HepG2 (cell line): ENCODE results near the gene EPHA3.

Experiments
- CBX2 ChIP-seq, 2 experiments: fragments of 200-600 bp in 1 of 2; sonication (generic); formaldehyde crosslinking in 1 of 2; IDR thresholded peaks; 2 replicates each; pipeline versions ENCODE4 v1.7.0 to v1.8.1; 2018 to 2022; ENCODE audit warnings: low read depth in 2 of 2, low read length in 1 of 2, mild to moderate bottlenecking in 1 of 2, missing genetic modification reagents in 1 of 2
- CHD2 ChIP-seq: IDR thresholded peaks from 2 replicates; pipeline ENCODE4 v1.6.1; 2011; ENCODE audit warnings: low read depth, low read length, improper control_type of control experiment
- KDM3A ChIP-seq: IDR thresholded peaks from 2 replicates; pipeline ENCODE4 v1.6.1; 2018; ENCODE audit warnings: low read depth, missing compliant biosample characterization
- MXI1 ChIP-seq: IDR thresholded peaks from 3 replicates; pipeline ENCODE4 v1.6.1; 2012; ENCODE audit warnings: low read depth, low read length, inconsistent platforms, borderline replicate concordance
- POLR2A ChIP-seq, 2 experiments: IDR thresholded peaks; 2 replicates each; pipeline ENCODE4 v1.6.1; 2011; ENCODE audit warnings: low read depth in 2 of 2, low read length in 2 of 2, mild to moderate bottlenecking in 1 of 2, moderate library complexity in 1 of 2; ENCODE audit not compliant: insufficient read depth in 1 of 2
- PPARG ChIP-seq: conservative IDR thresholded peaks from 2 replicates; pipeline ENCODE4 v1.6.1; 2016; ENCODE audit warnings: missing biosample characterization, missing genetic modification reagents
- RELA ChIP-seq: sonication (generic); formaldehyde crosslinking; IDR thresholded peaks from 2 replicates; pipeline ENCODE4 v1.4.0; 2020; ENCODE audit warnings: missing genetic modification reagents
- TARDBP ChIP-seq: sonication (generic); formaldehyde crosslinking; IDR thresholded peaks from 2 replicates; pipeline ENCODE4 v1.8.0; 2022; ENCODE audit warnings: mild to moderate bottlenecking, missing genetic modification reagents
- TCF7 ChIP-seq: sonication (generic); IDR thresholded peaks from 2 replicates; pipeline ENCODE4 v1.6.1; 2016; ENCODE audit warnings: antibody characterized with exemption, low read depth
- TF ChIP-seq, protein P1 (sequence below): sonication (generic); formaldehyde crosslinking; IDR thresholded peaks from 2 replicates; pipeline ENCODE4 v1.5.0; 2020; ENCODE audit warnings: mild to moderate bottlenecking, missing genetic modification reagents, moderate library complexity
- TF ChIP-seq, protein P2 (sequence below): sonication (generic); formaldehyde crosslinking; IDR thresholded peaks from 2 replicates; pipeline ENCODE4 v1.4.0; 2020; ENCODE audit warnings: missing genetic modification reagents

DNA sequence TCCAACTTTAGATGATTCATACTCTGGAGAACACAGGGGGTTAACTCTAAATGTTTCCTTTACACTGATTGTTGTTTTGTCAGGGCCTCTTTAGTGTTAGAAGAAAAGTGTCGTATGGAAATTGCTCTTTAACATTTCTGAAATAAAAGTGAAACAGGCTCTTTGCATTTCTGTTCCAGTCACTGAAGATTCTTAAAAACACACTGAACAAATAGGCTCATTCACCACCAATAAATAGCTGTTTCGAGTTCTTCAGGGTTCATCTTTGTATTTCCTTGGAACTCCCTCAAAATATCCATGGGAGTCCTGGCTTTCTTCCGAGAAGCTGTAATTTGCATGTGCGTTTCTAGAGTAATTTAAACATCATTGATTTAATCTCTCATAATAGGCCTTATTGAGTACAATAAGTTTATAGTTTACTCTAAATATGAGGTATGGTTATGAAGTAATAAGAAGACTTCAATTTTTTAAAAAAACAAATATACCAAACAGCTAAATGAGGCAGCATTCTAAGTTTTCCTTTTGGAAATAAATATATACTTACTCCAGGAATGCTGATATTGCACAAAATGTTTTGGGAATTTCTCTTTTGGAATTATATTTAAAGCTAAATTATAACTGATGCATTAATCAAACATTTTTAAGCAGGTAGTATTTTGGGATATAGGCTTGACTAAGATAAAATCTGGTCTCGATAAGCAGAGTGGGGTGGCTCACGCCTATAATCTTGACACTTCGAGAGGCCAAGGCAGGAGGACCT, 327.4 kb downstream of the EPHA3 start:
- TF ChIP-seq PPARG (CRISPR knock-in tag) (no peak), POLR2A (IDR thresholded peaks at IDR 0.05; ENCODE audit: insufficient read depth in 1 of 2, low read depth in 2 of 2, low read length in 2 of 2) (no peak), CHD2 (no peak), CBX2 (IDR thresholded peaks at IDR 0.05; ENCODE audit: low read depth, low read length) (no peak), CBX2 (CRISPR knock-in tag; IDR thresholded peaks at IDR 0.05; ENCODE audit: low read depth) (no peak), KDM3A (CRISPR knock-in tag) (no peak), TCF7 (no peak), MXI1 (no peak), TARDBP (CRISPR knock-in tag) (no peak), RELA (CRISPR knock-in tag) (no peak)
- TF ChIP-seq, protein P1, sequence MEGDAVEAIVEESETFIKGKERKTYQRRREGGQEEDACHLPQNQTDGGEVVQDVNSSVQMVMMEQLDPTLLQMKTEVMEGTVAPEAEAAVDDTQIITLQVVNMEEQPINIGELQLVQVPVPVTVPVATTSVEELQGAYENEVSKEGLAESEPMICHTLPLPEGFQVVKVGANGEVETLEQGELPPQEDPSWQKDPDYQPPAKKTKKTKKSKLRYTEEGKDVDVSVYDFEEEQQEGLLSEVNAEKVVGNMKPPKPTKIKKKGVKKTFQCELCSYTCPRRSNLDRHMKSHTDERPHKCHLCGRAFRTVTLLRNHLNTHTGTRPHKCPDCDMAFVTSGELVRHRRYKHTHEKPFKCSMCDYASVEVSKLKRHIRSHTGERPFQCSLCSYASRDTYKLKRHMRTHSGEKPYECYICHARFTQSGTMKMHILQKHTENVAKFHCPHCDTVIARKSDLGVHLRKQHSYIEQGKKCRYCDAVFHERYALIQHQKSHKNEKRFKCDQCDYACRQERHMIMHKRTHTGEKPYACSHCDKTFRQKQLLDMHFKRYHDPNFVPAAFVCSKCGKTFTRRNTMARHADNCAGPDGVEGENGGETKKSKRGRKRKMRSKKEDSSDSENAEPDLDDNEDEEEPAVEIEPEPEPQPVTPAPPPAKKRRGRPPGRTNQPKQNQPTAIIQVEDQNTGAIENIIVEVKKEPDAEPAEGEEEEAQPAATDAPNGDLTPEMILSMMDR (CRISPR knock-in tag) = no peak
- TF ChIP-seq, protein P2, sequence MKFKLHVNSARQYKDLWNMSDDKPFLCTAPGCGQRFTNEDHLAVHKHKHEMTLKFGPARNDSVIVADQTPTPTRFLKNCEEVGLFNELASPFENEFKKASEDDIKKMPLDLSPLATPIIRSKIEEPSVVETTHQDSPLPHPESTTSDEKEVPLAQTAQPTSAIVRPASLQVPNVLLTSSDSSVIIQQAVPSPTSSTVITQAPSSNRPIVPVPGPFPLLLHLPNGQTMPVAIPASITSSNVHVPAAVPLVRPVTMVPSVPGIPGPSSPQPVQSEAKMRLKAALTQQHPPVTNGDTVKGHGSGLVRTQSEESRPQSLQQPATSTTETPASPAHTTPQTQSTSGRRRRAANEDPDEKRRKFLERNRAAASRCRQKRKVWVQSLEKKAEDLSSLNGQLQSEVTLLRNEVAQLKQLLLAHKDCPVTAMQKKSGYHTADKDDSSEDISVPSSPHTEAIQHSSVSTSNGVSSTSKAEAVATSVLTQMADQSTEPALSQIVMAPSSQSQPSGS = no peak
